Measurements from ENCODE around the gene FASN.

DNA sequence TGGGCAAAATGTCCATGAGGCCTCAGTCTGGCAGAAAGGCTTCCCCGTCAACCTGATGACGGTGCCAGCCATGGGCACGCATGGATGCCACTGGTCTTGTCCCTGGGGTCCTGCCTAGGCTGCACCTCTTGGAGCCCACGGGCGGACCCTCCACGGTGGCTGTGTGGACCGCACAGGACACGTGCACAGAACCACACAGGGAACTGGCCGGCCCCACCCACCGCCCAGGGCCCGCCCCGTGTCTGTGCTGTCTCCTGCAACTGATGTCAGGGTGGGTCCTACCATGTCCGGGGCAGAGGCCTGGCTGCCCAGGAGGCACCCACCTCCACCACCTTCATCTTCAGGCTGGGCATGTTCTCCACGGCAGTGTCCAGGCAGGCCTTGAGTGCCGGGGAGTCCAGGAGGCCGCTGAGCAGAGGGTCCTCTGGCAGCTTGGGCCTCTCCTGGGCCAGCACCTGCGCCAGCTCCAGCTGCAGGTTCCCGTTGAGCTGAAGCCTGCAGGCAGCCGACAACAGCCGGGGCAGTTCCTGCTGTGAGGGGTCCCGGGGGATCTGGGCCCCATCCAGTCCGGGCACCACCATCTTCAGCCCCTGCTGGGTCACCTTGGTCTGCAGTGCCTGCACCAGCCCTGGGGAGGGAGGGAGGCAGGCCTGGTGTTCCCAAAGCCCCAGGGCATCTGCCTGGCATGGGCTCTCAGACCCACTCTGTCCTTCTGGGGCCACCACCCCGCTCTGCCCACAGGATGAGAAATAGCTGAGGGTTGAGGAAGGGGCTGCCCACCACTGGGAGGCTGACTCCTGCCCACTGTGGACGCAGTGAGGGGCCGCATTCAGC is 11.9 kb downstream of the FASN start:
- no peak for TF ChIP-seq ZNF564 (CRISPR knock-in tag; IDR thresholded peaks at IDR 0.05)
- no peak for TF ChIP-seq KDM1A (CRISPR knock-in tag; IDR thresholded peaks at IDR 0.05)

All from HepG2 (cell line).